GM12878 (cell line): ENCODE results near the gene ZNF202. TPM values are rescaled to one million over a fixed set of nuclear protein-coding genes. Genes with fewer than 3 reads are reported as not detected.

Experiments
- BACH1 ChIP-seq: fragments of 450-650 bp; IDR thresholded peaks from 2 replicates; pipeline ENCODE4 v1.6.1; 2017; ENCODE audit warnings: mild to moderate bottlenecking, borderline replicate concordance
- BHLHE40 ChIP-seq, 2 experiments: fragments of 450-650 bp in 1 of 2; IDR thresholded peaks; 2 replicates each; pipeline ENCODE4 v1.6.1; 2011 to 2017; ENCODE audit warnings: low read depth in 2 of 2, borderline replicate concordance in 1 of 2, improper control_type of control experiment in 1 of 2, low read length in 1 of 2, mild to moderate bottlenecking in 1 of 2
- BMI1 ChIP-seq: fragments of 450-650 bp; IDR thresholded peaks from 2 replicates; pipeline ENCODE4 v1.6.1; 2016; ENCODE audit warnings: mild to moderate bottlenecking, moderate library complexity, borderline replicate concordance
- CHD2 ChIP-seq: IDR thresholded peaks from 2 replicates; pipeline ENCODE4 v1.6.1; 2011; ENCODE audit warnings: low read depth, low read length, improper control_type of control experiment, borderline replicate concordance
- EED ChIP-seq: sonication (generic); IDR thresholded peaks from 2 replicates; pipeline ENCODE4 v1.6.1; 2016; ENCODE audit warnings: antibody characterized with exemption, low read depth
- MYC ChIP-seq: IDR thresholded peaks from 2 replicates; pipeline ENCODE4 v1.6.1; 2011; ENCODE audit warnings: mild to moderate bottlenecking, low read length, moderate library complexity, inconsistent platforms; ENCODE audit not compliant: insufficient read depth, insufficient replicate concordance, insufficient read length, severe bottlenecking
- NR2C1 ChIP-seq: fragments of 450-650 bp; IDR thresholded peaks from 2 replicates; pipeline ENCODE4 v1.6.1; 2017; ENCODE audit warnings: antibody characterized with exemption, mild to moderate bottlenecking, moderate library complexity
- NRF1 ChIP-seq: conservative IDR thresholded peaks from 2 replicates; pipeline ENCODE4 v1.6.1; 2011; ENCODE audit warnings: mild to moderate bottlenecking, low read depth, low read length, improper control_type of control experiment
- POLR2A ChIP-seq: IDR thresholded peaks from 2 replicates; pipeline ENCODE4 v1.6.1; 2011; ENCODE audit warnings: low read depth, mild to moderate bottlenecking, low read length
- RB1 ChIP-seq: fragments of 450-650 bp; formaldehyde crosslinking; IDR thresholded peaks from 2 replicates; pipeline ENCODE4 v1.6.1; 2017; ENCODE audit warnings: mild to moderate bottlenecking, borderline replicate concordance
- polyA plus RNA-seq, 11 experiments: library from polyadenylated mRNA; depleted of rRNA in 4 of 11; unstranded in 6 of 11; stranded (reverse) in 5 of 11; fragments of >200 nt; fragmentation: Nextera tagmentation in 4 of 11; fragmentation: Illumina TruSeq in 1 of 11; extraction: Ambion mirVana in 4 of 11; extraction: Trizol in 1 of 11; gene quantifications; 1 replicate in 1 of 11; 2 replicates in 10 of 11; pipeline versions ENCODE4 v1.2.1 to v1.2.3, GENCODE V29; 2011 to 2016; ENCODE audit warnings: inconsistent platforms in 2 of 11, missing spikeins in 2 of 11, low read depth in 1 of 11
- total RNA-seq, 4 experiments: library from RNA; depleted of rRNA in 3 of 4; stranded (reverse); fragments of >200 nt in 3 of 4; fragmentation: Illumina TruSeq in 1 of 4; extraction: Trizol in 1 of 4; gene quantifications; 2 replicates each; pipeline versions ENCODE4 v1.2.1 to v1.2.3, GENCODE V29; 2013 to 2021
- TF ChIP-seq, protein P1 (sequence below): IDR thresholded peaks from 2 replicates; pipeline ENCODE4 v1.6.1; 2012; ENCODE audit warnings: mild to moderate bottlenecking, low read depth, low read length
- TF ChIP-seq, protein P2 (sequence below): IDR thresholded peaks from 2 replicates; pipeline ENCODE4 v1.6.1; 2011; ENCODE audit warnings: low read depth, low read length, improper control_type of control experiment, borderline replicate concordance
- TF ChIP-seq, protein P3 (sequence below): fragments of 450-650 bp; IDR thresholded peaks from 2 replicates; pipeline ENCODE4 v1.6.1; 2018; ENCODE audit warnings: mild to moderate bottlenecking, low read depth, moderate library complexity; ENCODE audit not compliant: partially characterized antibody
- TF ChIP-seq, protein P4 (sequence below): fragments of 450-650 bp; IDR thresholded peaks from 2 replicates; pipeline ENCODE4 v1.6.1; 2017; ENCODE audit warnings: mild to moderate bottlenecking, moderate library complexity

ZNF202 gene
- total and polyA plus RNA-seq, 10 of the 15 experiments (the other 5 are each of a cell fraction or from before 2014, with no cell fraction given): 2.6 to 13.6 (median 12.2) TPM

DNA sequence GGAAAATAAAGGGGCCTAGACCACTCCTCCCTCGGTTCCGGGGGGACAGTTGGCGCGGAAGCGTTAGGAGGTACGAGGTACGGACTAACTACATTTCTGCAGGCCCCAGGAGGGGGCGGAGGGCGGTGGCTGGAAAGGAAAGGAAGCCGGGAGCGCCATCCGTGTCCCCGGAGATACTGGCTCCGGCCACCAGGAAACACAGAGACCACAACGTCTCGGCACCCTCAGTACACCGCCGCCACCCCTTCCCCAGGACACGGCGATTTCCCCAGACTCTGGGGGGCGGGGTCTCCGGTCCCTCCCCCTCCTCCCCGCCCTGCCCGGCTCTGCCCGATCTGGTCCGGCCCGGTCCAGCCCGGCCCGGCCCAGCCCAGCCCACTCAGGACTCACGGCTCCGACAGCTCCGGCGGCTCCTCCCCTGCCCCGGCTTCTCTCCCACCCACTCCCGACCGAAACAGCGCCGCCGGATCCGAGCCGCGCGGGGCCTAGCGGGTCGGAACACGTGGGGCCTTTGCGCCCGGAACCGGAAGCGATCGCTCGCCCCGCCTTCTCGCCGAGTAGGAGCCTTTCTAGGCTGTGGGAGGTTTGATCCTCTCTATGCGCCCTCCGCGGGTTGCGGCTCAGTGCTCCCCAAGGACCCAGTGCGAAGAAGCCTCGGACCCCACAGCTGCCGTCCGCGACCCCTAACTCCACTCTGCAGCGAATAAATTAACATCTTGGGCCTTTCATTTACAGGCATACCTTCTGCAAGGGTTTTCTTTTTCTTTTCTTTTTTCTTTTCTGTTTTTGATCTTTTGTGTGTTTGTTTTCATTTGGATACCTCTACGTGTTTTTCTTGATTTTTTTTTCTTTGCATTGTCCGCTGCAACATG lies at the start of gene ZNF202 (continued):
- TF ChIP-seq MYC (peak; percentile 89), NRF1 (no peak), POLR2A (peak; percentile 87), NR2C1 (peak; percentile 93), RB1 (peak; percentile 49; the same call in 1 of the 2 replicates), CHD2 (peak; percentile 63), BMI1 (0 out of 2 replicates have a peak, but pooled peaks have one; percentile 8), EED (no peak), BACH1 (peak; percentile 72), BHLHE40 (IDR thresholded peaks at IDR 0.05; ENCODE audit: borderline replicate concordance in 1 of 2, low read depth in 2 of 2, low read length in 1 of 2) (peak in 1 of 2 experiments; percentile 52; a peak in 1 of 4 replicates)
- TF ChIP-seq, protein P1, sequence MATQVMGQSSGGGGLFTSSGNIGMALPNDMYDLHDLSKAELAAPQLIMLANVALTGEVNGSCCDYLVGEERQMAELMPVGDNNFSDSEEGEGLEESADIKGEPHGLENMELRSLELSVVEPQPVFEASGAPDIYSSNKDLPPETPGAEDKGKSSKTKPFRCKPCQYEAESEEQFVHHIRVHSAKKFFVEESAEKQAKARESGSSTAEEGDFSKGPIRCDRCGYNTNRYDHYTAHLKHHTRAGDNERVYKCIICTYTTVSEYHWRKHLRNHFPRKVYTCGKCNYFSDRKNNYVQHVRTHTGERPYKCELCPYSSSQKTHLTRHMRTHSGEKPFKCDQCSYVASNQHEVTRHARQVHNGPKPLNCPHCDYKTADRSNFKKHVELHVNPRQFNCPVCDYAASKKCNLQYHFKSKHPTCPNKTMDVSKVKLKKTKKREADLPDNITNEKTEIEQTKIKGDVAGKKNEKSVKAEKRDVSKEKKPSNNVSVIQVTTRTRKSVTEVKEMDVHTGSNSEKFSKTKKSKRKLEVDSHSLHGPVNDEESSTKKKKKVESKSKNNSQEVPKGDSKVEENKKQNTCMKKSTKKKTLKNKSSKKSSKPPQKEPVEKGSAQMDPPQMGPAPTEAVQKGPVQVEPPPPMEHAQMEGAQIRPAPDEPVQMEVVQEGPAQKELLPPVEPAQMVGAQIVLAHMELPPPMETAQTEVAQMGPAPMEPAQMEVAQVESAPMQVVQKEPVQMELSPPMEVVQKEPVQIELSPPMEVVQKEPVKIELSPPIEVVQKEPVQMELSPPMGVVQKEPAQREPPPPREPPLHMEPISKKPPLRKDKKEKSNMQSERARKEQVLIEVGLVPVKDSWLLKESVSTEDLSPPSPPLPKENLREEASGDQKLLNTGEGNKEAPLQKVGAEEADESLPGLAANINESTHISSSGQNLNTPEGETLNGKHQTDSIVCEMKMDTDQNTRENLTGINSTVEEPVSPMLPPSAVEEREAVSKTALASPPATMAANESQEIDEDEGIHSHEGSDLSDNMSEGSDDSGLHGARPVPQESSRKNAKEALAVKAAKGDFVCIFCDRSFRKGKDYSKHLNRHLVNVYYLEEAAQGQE: no peak
- TF ChIP-seq, protein P2, sequence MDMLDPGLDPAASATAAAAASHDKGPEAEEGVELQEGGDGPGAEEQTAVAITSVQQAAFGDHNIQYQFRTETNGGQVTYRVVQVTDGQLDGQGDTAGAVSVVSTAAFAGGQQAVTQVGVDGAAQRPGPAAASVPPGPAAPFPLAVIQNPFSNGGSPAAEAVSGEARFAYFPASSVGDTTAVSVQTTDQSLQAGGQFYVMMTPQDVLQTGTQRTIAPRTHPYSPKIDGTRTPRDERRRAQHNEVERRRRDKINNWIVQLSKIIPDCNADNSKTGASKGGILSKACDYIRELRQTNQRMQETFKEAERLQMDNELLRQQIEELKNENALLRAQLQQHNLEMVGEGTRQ: peak; percentile 75
- TF ChIP-seq, protein P3, sequence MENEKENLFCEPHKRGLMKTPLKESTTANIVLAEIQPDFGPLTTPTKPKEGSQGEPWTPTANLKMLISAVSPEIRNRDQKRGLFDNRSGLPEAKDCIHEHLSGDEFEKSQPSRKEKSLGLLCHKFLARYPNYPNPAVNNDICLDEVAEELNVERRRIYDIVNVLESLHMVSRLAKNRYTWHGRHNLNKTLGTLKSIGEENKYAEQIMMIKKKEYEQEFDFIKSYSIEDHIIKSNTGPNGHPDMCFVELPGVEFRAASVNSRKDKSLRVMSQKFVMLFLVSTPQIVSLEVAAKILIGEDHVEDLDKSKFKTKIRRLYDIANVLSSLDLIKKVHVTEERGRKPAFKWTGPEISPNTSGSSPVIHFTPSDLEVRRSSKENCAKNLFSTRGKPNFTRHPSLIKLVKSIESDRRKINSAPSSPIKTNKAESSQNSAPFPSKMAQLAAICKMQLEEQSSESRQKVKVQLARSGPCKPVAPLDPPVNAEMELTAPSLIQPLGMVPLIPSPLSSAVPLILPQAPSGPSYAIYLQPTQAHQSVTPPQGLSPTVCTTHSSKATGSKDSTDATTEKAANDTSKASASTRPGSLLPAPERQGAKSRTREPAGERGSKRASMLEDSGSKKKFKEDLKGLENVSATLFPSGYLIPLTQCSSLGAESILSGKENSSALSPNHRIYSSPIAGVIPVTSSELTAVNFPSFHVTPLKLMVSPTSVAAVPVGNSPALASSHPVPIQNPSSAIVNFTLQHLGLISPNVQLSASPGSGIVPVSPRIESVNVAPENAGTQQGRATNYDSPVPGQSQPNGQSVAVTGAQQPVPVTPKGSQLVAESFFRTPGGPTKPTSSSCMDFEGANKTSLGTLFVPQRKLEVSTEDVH: peak; percentile 44
- TF ChIP-seq, protein P4, sequence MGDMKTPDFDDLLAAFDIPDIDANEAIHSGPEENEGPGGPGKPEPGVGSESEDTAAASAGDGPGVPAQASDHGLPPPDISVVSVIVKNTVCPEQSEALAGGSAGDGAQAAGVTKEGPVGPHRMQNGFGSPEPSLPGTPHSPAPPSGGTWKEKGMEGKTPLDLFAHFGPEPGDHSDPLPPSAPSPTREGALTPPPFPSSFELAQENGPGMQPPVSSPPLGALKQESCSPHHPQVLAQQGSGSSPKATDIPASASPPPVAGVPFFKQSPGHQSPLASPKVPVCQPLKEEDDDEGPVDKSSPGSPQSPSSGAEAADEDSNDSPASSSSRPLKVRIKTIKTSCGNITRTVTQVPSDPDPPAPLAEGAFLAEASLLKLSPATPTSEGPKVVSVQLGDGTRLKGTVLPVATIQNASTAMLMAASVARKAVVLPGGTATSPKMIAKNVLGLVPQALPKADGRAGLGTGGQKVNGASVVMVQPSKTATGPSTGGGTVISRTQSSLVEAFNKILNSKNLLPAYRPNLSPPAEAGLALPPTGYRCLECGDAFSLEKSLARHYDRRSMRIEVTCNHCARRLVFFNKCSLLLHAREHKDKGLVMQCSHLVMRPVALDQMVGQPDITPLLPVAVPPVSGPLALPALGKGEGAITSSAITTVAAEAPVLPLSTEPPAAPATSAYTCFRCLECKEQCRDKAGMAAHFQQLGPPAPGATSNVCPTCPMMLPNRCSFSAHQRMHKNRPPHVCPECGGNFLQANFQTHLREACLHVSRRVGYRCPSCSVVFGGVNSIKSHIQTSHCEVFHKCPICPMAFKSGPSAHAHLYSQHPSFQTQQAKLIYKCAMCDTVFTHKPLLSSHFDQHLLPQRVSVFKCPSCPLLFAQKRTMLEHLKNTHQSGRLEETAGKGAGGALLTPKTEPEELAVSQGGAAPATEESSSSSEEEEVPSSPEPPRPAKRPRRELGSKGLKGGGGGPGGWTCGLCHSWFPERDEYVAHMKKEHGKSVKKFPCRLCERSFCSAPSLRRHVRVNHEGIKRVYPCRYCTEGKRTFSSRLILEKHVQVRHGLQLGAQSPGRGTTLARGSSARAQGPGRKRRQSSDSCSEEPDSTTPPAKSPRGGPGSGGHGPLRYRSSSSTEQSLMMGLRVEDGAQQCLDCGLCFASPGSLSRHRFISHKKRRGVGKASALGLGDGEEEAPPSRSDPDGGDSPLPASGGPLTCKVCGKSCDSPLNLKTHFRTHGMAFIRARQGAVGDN: no peak
